ENCODE data around the gene PTH1R. TPM values are rescaled to one million over a fixed set of nuclear protein-coding genes. Genes with fewer than 3 reads are reported as not detected.

PTH1R gene
- total RNA-seq, 1 donor from 2014 or later: 13.0 TPM

- peaks cover 0 to 3% of the 10 kb centered on the region in 2 donors for H3K36me3 ChIP-seq
- intact Hi-C loops (cut with DNase I): no loop called here
- TF ChIP-seq CTCF (IDR thresholded peaks at IDR 0.05) (no peak), POLR2A (IDR thresholded peaks at IDR 0.05) (no peak), POLR2AphosphoS5 (IDR thresholded peaks at IDR 0.05; ENCODE audit: insufficient read depth in 1 of 2, low read depth in 1 of 2) (no peak)
- H3K9me3 ChIP-seq: no peaks in the 10 kb centered on the region
- no peak overlapping the region for H3K4me3 ChIP-seq
- H3K27me3 ChIP-seq: no peaks in the 10 kb centered on the region
- H3K27ac ChIP-seq: no peak overlapping the region
- DNase-seq (ENCODE audit: extremely low spot score in 2 of 2): no peak
- H3K4me1 ChIP-seq: no peaks in the 10 kb centered on the region
Observed at GRCh38 chr3:46833346-46834300, 43.9 kb upstream of the PTH1R start.

GRCh38 chr3:46835054-46835453 lies 42.5 kb upstream of the PTH1R start:
- Histone ChIP-seq H3K4me1 (no peaks in the 10 kb centered on the region), H3K36me3 (peaks cover 0 to 3% of the 10 kb centered on the region in 2 donors), H3K9me3 (no peaks in the 10 kb centered on the region), H3K27me3 (no peaks in the 10 kb centered on the region), H3K4me3 (no peak overlapping the region), H3K27ac (no peak overlapping the region)
- no peak for DNase-seq (ENCODE audit: extremely low spot score in 2 of 2)
- intact Hi-C loops (cut with DNase I): no loop called here
- TF ChIP-seq POLR2AphosphoS5 (IDR thresholded peaks at IDR 0.05; ENCODE audit: insufficient read depth in 1 of 2, low read depth in 1 of 2) (no peak), POLR2A (IDR thresholded peaks at IDR 0.05) (no peak), CTCF (IDR thresholded peaks at IDR 0.05) (no peak)

- no peaks in the 10 kb centered on the region for H3K4me1 ChIP-seq
- no peak for DNase-seq (ENCODE audit: extremely low spot score in 2 of 2)
Observed at GRCh38 chr3:46835491-46835890, 42.0 kb upstream of the PTH1R start.

GRCh38 chr3:46838301-46838700 lies 39.2 kb upstream of the PTH1R start:
- no peak for DNase-seq (ENCODE audit: extremely low spot score in 2 of 2)
- TF ChIP-seq CTCF (IDR thresholded peaks at IDR 0.05) (no peak), POLR2AphosphoS5 (IDR thresholded peaks at IDR 0.05; ENCODE audit: insufficient read depth in 1 of 2, low read depth in 1 of 2) (no peak), POLR2A (IDR thresholded peaks at IDR 0.05) (no peak)
- intact Hi-C loops (cut with DNase I): no loop called here
- H3K4me1 ChIP-seq: no peaks in the 10 kb centered on the region
- no peak overlapping the region for H3K4me3 ChIP-seq
- peaks cover 8% of the 10 kb centered on the region for H3K9me3 ChIP-seq
- H3K36me3 ChIP-seq: peaks cover 0 to 3% of the 10 kb centered on the region in 2 donors
- H3K27me3 ChIP-seq: no peaks in the 10 kb centered on the region
- no peak overlapping the region for H3K27ac ChIP-seq

More at GRCh38 chr3:46835491-46835890, 42.0 kb upstream of the PTH1R start:
- TF ChIP-seq POLR2AphosphoS5 (IDR thresholded peaks at IDR 0.05; ENCODE audit: insufficient read depth in 1 of 2, low read depth in 1 of 2) (no peak), POLR2A (IDR thresholded peaks at IDR 0.05) (no peak), CTCF (IDR thresholded peaks at IDR 0.05) (no peak)
- H3K4me3 ChIP-seq: no peak overlapping the region
- peaks cover 0 to 3% of the 10 kb centered on the region in 2 donors for H3K36me3 ChIP-seq
- H3K27ac ChIP-seq: no peak overlapping the region
- no peaks in the 10 kb centered on the region for H3K9me3 ChIP-seq
- intact Hi-C loops (cut with DNase I): no loop called here
- no peaks in the 10 kb centered on the region for H3K27me3 ChIP-seq

- peaks cover 0 to 3% of the 10 kb centered on the region in 2 donors for H3K36me3 ChIP-seq
- no peak overlapping the region for H3K4me3 ChIP-seq
- no peak for DNase-seq (ENCODE audit: extremely low spot score in 2 of 2)
- no peak overlapping the region for H3K27ac ChIP-seq
- TF ChIP-seq POLR2A (IDR thresholded peaks at IDR 0.05): no peak
- TF ChIP-seq POLR2AphosphoS5 (IDR thresholded peaks at IDR 0.05; ENCODE audit: insufficient read depth in 1 of 2, low read depth in 1 of 2): no peak
- no peak for TF ChIP-seq CTCF (IDR thresholded peaks at IDR 0.05)
- H3K27me3 ChIP-seq: no peaks in the 10 kb centered on the region
- H3K4me1 ChIP-seq: peaks cover 7% of the 10 kb centered on the region
- intact Hi-C loops (cut with DNase I): no loop called here
- peaks cover 8% of the 10 kb centered on the region for H3K9me3 ChIP-seq
Observed at GRCh38 chr3:46840491-46840890, 37.0 kb upstream of the PTH1R start.

Data from vagina (tissue), 2 donors.